ENCODE measurements around the gene SERPINI1.

Gene SERPINI1, protein sequence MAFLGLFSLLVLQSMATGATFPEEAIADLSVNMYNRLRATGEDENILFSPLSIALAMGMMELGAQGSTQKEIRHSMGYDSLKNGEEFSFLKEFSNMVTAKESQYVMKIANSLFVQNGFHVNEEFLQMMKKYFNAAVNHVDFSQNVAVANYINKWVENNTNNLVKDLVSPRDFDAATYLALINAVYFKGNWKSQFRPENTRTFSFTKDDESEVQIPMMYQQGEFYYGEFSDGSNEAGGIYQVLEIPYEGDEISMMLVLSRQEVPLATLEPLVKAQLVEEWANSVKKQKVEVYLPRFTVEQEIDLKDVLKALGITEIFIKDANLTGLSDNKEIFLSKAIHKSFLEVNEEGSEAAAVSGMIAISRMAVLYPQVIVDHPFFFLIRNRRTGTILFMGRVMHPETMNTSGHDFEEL

DNA sequence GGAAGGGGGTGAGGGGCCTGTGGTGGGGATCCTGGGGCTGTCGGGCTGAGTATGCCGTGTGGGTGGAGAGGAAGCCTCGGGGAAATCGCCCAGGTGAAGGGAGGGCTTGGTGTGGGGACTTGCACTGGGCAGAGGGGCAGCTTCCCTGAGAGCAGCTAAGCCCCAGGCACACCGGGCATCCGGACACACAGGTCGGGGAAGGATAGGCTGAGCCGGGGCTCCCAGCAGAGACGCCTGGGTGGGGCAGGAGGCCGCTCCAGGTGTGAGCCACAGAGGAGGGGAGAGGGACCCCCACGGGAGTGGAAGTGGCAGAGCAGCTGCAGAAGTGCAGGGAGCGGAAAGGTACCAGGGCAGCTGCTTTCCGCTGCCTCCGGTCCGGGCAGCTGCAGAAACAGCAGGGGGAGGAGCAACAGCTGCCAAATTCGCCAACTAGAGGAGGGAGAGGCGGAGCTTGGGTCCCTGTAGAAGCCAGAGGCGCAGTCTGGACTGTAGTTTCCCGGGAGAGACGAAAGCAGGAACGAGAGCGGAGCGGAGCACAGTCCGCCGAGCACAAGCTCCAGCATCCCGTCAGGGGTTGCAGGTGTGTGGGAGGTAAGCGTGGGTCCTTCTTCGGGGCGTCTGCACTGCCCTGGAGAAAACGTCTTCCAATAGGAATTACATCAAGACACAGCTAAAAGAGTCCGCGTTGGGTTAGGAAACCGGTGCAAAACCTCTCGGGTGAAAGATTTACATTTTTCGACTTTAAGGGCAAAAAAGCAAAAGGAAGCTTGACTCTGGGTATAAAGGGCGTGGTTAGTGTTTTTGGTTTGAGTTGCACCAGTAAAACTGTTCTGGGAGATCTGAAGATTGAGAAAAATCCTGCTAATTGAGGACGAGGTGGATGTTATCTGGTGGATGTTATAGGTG, at the start of gene SERPINI1:
Gene SERPINI1, plus strand, starts transcription at position 489 of the 906 bp plus-strand sequence. CDS start 53,408 bp downstream, outside the sequence.
- DNase-seq (ENCODE audit: low spot score in 2 of 2) (peak; percentile 72 to 94), ATAC-seq (peak; percentile 69)
- no peak within 1 kb of the TSS for H3K27ac Mint-ChIP-seq
- H3K9me3 Mint-ChIP-seq = no peaks in the 10 kb centered on the region
- H3K4me3 Mint-ChIP-seq = no peak within 1 kb of the TSS
- peaks cover 9% of the 10 kb centered on the region for H3K36me3 Mint-ChIP-seq
- peaks cover 27% of the 10 kb centered on the region for H3K4me1 Mint-ChIP-seq

DNA sequence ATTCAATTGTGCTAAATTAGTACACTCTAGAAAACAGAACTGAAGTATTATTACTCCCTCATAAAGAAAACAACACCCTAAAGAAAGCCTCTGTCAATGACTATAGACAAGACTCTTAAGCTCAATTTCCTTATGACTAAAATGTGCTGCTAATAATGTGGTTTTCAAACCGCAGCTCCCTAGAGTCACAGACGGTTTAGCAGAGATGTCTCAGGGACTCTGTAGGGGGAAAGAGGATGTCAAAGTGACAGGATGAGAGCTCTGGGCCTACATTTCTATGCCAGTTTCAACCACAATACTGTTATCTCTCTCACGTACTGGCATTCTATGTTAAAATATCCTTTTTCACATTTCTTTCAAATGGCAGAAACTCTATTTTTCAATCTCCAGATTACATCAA, 44.2 kb upstream of the SERPINI1 start:
- Mint-ChIP-seq H3K4me3 (peak overlapping the region; percentile 10), H3K9me3 (no peaks in the 10 kb centered on the region), H3K36me3 (peaks cover 77% of the 10 kb centered on the region), H3K27ac (peak overlapping the region; percentile 72), H3K4me1 (peaks cover 47% of the 10 kb centered on the region)
- peak; percentile 100 for ATAC-seq
- peak; percentile 6 to 56 for DNase-seq (ENCODE audit: low spot score in 2 of 2)

DNA sequence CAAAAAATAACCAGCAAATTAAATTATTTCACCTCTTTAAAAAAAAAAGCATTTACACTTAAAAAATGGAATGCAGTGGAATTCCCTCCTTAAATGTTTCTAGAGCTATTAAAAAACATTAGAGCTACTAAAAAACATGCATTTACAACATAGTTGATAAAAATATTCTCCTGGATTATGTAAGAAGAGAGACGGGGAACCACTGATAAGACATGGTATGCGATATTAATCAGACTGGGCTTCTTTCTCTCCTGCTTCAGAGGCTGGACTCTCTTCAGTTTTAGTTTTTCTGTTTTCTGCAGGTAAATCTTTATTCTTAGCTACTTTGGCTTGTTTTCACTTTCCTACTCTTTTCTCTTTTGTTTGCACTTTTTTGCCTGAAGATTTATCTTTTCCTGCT, 41.4 kb upstream of the SERPINI1 start:
- peak overlapping the region; percentile 67 for H3K27ac Mint-ChIP-seq
- H3K36me3 Mint-ChIP-seq = peaks cover 78% of the 10 kb centered on the region
- DNase-seq (ENCODE audit: low spot score in 2 of 2) (no peak), ATAC-seq (no peak)
- H3K9me3 Mint-ChIP-seq = no peaks in the 10 kb centered on the region
- peaks cover 47% of the 10 kb centered on the region for H3K4me1 Mint-ChIP-seq
- H3K4me3 Mint-ChIP-seq = no peak overlapping the region

DNA sequence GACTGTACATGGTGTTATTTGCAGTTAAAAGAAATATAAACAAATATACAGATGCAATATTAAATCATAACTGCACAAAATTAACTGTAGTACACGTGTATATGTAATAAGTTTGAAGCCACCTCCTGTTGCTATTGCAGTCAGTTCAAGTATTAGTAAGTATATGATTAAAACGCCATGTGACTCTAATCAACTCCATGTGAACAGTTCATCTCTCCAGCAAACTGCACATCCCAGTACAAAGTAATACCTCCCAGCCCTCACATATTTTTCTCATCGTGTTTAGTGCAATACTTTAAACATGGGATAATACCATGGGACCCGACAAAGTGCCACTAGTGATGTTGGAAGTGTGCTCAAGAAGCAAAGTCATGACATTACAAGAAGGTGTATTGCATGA, 35.5 kb upstream of the SERPINI1 start:
- Mint-ChIP-seq H3K9me3 (no peaks in the 10 kb centered on the region), H3K4me1 (peaks cover 14% of the 10 kb centered on the region), H3K36me3 (peaks cover 84% of the 10 kb centered on the region)

DNA sequence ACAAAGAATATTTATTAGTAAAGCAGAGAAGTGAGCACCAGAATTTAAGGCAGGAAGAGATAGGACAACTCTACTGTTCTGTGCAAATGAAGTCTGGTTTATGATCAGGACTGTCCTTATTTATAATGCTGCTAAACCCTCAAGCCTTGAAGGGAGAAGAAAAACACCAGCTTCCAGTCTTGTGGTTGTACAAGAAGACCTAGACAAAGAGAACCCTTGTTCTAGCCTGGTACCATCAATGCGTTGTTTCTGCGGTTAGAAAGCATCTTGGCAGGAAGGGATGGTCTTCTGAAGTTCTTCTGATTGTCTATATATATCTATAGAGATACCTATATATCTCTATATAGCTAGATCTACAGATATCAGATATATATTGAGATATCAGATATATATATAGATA, 34.6 kb upstream of the SERPINI1 start:
- H3K36me3 Mint-ChIP-seq = peaks cover 84% of the 10 kb centered on the region

More for the DNA sequence above, 35.5 kb upstream of the SERPINI1 start:
- ATAC-seq (no peak), DNase-seq (ENCODE audit: low spot score in 2 of 2) (no peak)
- Mint-ChIP-seq H3K4me3 (no peak overlapping the region), H3K27ac (no peak overlapping the region)

DNA sequence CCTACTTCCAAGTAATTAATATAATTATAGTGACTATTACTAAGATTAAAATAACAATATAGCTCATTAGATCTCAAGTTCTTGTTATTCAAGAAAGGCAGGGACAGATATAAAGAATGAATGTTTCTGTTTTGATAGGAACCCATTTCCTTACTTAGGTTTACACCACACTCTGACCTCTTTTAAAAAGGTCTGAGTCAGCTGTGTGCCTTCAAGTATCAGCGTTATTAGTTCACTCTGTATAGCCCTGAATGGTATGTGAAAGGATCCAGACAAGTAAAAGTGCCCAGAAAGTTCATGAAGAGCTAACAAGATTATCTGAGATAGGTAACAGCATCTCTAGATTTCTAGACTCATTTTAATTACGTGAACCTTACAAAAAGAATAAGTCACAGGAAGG, 29.7 kb upstream of the SERPINI1 start:
- DNase-seq (ENCODE audit: low spot score in 2 of 2) (no peak), ATAC-seq (no peak)
- no peaks in the 10 kb centered on the region for H3K9me3 Mint-ChIP-seq
- peaks cover 84% of the 10 kb centered on the region for H3K36me3 Mint-ChIP-seq
- H3K4me3 Mint-ChIP-seq = no peak overlapping the region
- H3K27ac Mint-ChIP-seq = peak overlapping the region; percentile 49
- peaks cover 34% of the 10 kb centered on the region for H3K4me1 Mint-ChIP-seq

More for the DNA sequence above, 34.6 kb upstream of the SERPINI1 start:
- DNase-seq (ENCODE audit: low spot score in 2 of 2) (no peak), ATAC-seq (no peak)
- peaks cover 18% of the 10 kb centered on the region for H3K4me1 Mint-ChIP-seq
- H3K27ac Mint-ChIP-seq = no peak overlapping the region
- no peak overlapping the region for H3K4me3 Mint-ChIP-seq
- H3K9me3 Mint-ChIP-seq = no peaks in the 10 kb centered on the region

DNA sequence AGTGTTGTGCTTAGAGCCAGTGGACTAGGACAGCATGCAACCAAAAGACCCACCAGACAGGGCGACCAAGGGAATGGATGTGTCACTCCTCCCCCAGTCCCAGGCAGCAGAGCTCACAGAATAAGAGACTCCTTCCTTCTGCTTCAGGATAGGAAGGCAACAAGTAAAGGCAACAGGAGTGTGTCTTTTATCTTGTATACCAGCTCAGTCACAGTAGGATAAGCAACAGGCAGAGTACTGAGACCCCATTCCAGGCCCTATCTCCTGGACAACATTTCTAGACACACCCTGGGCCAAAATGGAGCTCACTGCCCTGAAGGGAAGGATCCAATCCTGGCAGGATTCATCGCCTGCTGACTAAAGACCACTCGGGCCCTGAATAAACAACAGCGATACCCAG, 25.8 kb upstream of the SERPINI1 start:
- DNase-seq (ENCODE audit: low spot score in 2 of 2) = no peak
- ATAC-seq = no peak
- Mint-ChIP-seq H3K4me3 (no peak overlapping the region), H3K36me3 (peaks cover 78% of the 10 kb centered on the region), H3K27ac (peak overlapping the region; percentile 79), H3K9me3 (no peaks in the 10 kb centered on the region), H3K4me1 (peaks cover 64% of the 10 kb centered on the region)

DNA sequence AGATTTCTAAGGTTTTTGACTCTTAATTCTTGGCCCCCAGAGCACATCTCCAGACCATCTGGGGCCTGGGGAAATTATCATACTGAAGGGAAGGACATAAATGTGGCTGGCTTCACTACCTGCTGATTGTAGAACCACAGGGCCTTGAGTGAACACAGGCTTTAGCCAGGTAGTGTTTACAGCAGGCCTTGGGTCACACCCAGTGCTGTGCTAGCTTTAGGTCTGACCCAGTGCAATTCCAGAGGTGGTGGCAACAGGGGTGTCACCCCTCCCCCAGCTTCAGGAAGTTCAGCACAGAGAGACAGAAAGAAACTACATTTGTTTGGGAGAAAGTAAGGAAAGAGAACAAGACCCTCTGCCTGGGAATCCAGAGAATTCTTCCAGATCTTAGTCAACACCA, 25.0 kb upstream of the SERPINI1 start:
- Mint-ChIP-seq H3K4me1 (peaks cover 73% of the 10 kb centered on the region), H3K27ac (peak overlapping the region; percentile 79), H3K9me3 (no peaks in the 10 kb centered on the region), H3K4me3 (no peak overlapping the region), H3K36me3 (peaks cover 70% of the 10 kb centered on the region)
- ATAC-seq (no peak), DNase-seq (ENCODE audit: low spot score in 2 of 2) (no peak)

DNA sequence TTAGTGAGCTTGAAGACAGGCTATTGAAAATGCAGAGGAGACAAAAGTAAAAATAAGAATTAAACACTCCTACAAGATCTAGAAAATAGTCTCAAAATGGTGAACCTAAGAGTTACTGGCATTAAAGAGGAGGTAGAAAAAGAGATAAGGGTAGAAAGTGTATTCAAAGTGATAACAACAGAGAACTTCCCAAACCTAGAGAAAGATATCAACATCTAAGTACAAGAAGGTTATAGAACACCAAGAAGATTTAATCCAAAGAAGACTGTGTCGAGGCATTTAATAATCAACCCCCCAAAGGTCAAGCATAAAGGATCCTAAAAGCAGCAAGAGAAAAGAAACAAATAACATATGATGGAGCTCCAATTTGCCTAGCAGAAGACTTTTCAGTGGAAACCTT, 24.1 kb upstream of the SERPINI1 start:
- no peak for DNase-seq (ENCODE audit: low spot score in 2 of 2)
- Mint-ChIP-seq H3K4me3 (no peak overlapping the region), H3K4me1 (peaks cover 71% of the 10 kb centered on the region), H3K36me3 (peaks cover 71% of the 10 kb centered on the region), H3K27ac (peak overlapping the region; percentile 79), H3K9me3 (no peaks in the 10 kb centered on the region)
- no peak for ATAC-seq

DNA sequence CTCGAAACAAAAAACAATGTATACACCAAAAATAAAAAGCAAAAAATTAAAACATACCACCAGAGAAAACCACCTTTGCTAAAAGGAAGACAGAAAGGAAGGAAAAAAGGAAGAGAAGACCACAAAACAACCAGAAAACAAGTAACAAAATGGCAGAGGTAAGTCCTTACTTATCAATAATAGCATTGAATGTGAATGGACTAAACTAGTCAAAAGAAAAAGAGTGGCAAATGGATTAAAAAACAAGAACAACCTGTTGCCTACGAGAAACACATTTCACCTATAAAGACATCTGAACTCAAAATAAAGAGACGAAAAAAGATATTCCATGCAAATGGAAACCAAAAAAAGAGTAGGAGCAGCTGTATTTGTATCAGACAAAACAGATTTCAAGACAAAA, 23.1 kb upstream of the SERPINI1 start:
- no peak for DNase-seq (ENCODE audit: low spot score in 2 of 2)
- peaks cover 63% of the 10 kb centered on the region for H3K4me1 Mint-ChIP-seq
- H3K4me3 Mint-ChIP-seq = no peak overlapping the region
- no peak for ATAC-seq
- peaks cover 70% of the 10 kb centered on the region for H3K36me3 Mint-ChIP-seq
- peak overlapping the region; percentile 32 for H3K27ac Mint-ChIP-seq
- no peaks in the 10 kb centered on the region for H3K9me3 Mint-ChIP-seq

DNA sequence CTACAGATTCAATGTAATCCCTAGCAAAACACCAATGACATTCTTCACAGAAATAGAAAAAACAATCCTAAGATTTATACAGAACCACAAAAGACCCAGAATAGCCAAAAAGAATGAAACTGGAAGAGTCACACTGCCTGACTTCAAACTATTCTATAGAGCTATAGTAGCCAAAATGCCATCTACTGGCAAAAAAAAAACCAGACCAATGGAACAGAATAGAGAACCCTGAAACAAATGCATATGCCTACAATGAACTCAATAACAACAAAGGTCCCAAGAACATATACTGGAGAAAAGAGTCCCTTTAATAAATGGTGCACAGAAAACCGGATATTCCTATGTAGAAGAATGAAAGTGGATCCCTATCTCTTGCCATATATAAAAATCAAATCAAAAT, 20.6 kb upstream of the SERPINI1 start:
- Mint-ChIP-seq H3K36me3 (peaks cover 70% of the 10 kb centered on the region), H3K4me3 (no peak overlapping the region), H3K4me1 (peaks cover 66% of the 10 kb centered on the region), H3K27ac (no peak overlapping the region), H3K9me3 (no peaks in the 10 kb centered on the region)
- DNase-seq (ENCODE audit: low spot score in 2 of 2) (no peak), ATAC-seq (no peak)

DNA sequence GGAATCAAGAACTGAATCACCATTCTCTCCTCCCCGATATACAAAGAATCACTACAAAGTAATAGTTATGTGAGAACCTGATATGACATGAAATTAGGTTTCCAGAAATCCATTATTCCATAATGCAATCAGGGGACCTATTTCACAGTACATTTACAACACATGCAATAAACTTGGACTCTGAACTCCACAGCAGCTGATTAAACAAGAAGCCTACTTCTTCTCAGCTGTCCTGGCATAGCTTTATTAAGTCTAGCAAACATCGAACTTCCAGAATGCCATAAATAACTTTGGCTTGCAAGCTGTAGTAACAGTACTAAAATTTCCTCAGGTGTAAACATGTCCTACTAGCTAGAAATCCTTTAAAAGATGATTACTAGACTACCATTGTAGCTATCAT, 18.6 kb upstream of the SERPINI1 start:
- no peak for ATAC-seq
- DNase-seq (ENCODE audit: low spot score in 2 of 2) = no peak
- peaks cover 69% of the 10 kb centered on the region for H3K36me3 Mint-ChIP-seq
- H3K9me3 Mint-ChIP-seq = no peaks in the 10 kb centered on the region
- no peak overlapping the region for H3K27ac Mint-ChIP-seq
- H3K4me1 Mint-ChIP-seq = peaks cover 59% of the 10 kb centered on the region
- H3K4me3 Mint-ChIP-seq = no peak overlapping the region

DNA sequence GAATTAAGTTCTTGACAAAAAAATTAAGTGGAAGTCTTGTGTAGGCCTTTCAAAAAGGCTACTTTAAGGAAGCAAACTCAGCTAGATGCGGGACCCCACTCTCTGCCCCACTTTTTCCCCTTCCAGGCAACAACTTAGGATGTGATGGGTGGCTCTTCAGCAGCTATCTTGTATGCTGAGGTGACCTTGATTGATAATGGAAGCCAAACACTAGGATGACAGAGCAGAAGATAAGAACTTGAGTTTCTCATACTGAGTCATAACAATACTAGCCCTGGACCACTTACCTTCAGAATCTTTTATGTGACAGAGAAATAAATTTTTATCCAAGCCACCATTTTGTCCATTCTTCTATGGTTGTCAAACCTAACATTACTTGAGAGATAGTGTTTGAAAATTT, 16.9 kb upstream of the SERPINI1 start:
- H3K27ac Mint-ChIP-seq = peak overlapping the region; percentile 17
- ATAC-seq (peak; percentile 63), DNase-seq (ENCODE audit: low spot score in 2 of 2) (no peak)
- peaks cover 57% of the 10 kb centered on the region for H3K36me3 Mint-ChIP-seq
- no peaks in the 10 kb centered on the region for H3K9me3 Mint-ChIP-seq
- no peak overlapping the region for H3K4me3 Mint-ChIP-seq
- H3K4me1 Mint-ChIP-seq = peaks cover 54% of the 10 kb centered on the region

DNA sequence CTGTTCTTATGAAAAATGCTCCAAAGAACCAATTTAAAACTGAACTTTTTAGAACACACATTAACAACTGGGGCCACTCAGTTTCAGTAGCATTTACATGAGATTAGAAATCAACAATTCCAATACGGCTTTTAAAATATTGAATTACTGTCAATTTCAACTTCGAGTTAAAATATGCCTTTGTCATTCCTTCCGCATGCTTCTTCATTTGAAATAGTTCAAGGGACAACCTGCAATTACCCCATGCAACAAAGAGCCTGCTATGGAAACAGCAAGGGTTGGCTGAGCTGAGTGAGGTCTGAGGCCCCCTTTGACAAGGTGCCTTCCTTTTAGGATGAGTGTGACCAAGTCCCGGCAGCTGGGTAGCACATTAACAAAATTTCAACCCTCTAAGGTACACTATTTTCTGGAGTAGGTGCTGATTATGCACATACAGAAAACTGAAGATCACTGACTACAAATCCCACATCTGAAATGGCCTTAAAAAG, 12.5 kb upstream of the SERPINI1 start:
- DNase-seq (ENCODE audit: low spot score in 2 of 2) (no peak), ATAC-seq (no peak)
- H3K9me3 Mint-ChIP-seq = no peaks in the 10 kb centered on the region
- H3K27ac Mint-ChIP-seq = no peak overlapping the region
- H3K4me1 Mint-ChIP-seq = peaks cover 39% of the 10 kb centered on the region
- H3K36me3 Mint-ChIP-seq = peaks cover 54% of the 10 kb centered on the region
- no peak overlapping the region for H3K4me3 Mint-ChIP-seq

DNA sequence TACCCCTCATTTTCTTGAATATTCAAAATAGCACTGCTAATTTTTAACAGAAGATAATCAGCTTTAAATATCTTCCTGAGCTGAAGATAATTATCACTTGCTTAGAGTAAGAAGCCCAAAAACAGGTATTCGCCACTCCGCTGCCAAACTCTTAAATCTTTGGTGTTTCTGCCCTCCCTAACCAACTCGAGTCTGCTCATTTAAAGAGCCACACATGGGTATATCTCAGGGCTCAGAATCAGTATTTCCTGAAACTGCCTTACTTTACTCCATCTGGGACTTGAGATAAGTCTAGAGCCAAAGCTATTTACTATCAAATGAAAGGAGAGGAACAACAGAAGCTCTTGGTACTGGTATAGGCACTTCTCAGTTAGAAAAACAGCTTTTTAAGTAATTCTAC, 11.6 kb upstream of the SERPINI1 start:
- DNase-seq (ENCODE audit: low spot score in 2 of 2) (no peak), ATAC-seq (no peak)
- H3K27ac Mint-ChIP-seq = peak overlapping the region; percentile 39
- peaks cover 46% of the 10 kb centered on the region for H3K36me3 Mint-ChIP-seq
- H3K4me1 Mint-ChIP-seq = peaks cover 37% of the 10 kb centered on the region
- H3K4me3 Mint-ChIP-seq = no peak overlapping the region
- H3K9me3 Mint-ChIP-seq = no peaks in the 10 kb centered on the region

Measured in stimulated activated effector memory CD8-positive, alpha-beta T cell treated with anti-CD3 and anti-CD28 coated beads, Interleukin-12 subunit alpha, Interleukin-12 subunit beta, amount 100 ng/mL, for 72 hours (primary cell).